HG02885 (cell line): ENCODE results near the gene TMEM38B.
A peak's percentile ranks its signal among the peaks of the same experiment; 100 is the strongest.

Experiments
- ATAC-seq: cut with Tn5 transposase; IDR thresholded peaks from one replicate; pipeline ENCODE4 v1.9.1; 2021; ENCODE audit warnings: mild to moderate bottlenecking; ENCODE audit not compliant: unreplicated experiment, poor library complexity

TMEM38B gene

DNA sequence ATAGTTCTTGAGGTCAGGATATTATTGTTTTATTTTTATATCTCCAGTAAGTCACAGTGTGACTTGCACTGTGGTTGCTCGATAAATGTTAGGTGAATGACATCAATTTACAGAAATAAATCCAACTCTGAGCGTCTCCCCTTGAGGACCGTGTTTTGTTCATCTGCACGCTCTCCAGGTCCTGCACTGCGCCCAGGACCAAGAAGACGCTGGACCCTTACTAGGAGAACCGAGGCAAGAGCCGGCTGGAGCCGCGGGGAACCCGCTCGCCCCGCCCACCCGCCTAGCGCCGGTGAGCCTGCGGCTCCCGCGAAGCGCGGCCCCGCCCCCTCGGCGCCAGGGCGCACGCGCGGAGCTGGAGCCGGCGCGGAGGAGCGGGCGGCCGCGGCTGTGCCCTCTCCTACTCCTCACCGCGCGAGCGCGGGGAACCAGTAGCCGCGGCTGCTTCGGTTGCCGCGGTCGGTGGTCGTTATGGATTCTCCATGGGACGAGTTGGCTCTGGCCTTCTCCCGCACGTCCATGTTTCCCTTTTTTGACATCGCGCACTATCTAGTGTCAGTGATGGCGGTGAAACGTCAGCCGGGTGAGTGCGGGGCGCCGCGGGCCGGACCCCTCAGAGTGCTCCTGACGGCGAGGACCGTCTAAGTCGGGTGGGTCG is at the start of gene TMEM38B:
Gene TMEM38B (plus strand): TSS at position 352 of the 658 bp plus-strand sequence. CDS start 120 bp downstream, at position 472.
- peak; percentile 79 for ATAC-seq

- no peak for ATAC-seq
Observed at GRCh38 chr9:105646879-105647594, 47.3 kb upstream of the TMEM38B start.

GRCh38 chr9:105647595-105648349 is 46.6 kb upstream of the TMEM38B start:
- no peak for ATAC-seq

GRCh38 chr9:105651806-105652205 is 42.5 kb upstream of the TMEM38B start:
- no peak for ATAC-seq

DNA sequence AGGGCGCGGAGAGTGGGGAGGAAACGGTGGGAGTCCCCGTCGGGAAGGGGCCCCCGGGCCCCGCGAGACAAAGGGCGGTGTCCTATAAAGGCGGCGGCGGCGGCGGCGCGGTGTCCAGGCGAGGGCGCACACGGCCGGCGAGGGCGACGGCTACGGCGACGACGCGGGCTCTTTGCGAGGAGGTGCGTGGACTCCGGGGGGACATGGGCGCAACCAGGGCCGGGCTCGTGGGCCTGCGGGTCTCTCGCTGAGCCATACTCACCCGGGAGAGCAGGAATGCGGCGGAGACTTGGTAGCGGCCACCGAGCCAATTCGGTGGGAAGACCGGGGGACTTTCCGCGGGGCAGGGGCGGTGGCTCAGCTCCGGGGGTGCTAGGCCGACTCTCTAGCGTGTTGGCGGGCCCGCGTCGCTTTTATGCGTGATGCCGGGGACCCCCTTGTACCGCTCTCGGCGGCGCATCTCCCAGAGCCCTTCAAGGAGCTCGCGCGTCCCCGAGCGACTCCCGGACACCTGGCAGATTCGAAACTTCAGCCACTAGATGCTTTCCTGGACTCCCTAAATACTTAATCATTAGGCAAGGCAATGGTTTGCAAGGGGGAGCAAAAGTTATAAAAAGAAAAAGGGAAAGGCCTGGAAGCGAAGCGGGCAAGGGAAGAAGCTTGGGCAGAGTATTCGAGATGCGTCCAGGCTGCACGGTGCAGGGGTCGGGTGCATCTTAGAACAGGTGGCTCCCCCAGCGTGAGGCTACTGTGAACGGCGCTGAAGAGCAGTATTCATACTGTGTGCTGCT is 38.0 kb upstream of the TMEM38B start:
- ATAC-seq = peak; percentile 81

DNA sequence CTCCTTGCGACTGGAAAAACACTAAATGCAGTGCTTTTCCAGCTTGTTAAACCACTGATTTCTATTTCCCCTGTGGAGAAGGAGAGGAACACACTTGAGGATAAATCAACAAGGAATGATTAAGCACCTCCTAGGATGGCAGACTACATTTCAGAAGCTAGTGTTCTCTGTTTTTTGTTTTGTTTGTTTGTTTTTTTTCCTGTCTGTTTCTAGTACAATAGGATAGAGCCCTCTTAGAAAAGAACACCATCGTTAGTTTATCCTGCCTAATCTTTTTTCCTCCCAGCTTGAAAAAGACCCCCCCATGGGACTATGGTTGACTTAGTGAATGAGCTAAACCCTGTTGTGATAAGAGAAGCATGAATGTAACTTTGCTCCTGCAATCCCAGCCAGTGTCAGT is 36.0 kb upstream of the TMEM38B start:
- ATAC-seq = no peak

DNA sequence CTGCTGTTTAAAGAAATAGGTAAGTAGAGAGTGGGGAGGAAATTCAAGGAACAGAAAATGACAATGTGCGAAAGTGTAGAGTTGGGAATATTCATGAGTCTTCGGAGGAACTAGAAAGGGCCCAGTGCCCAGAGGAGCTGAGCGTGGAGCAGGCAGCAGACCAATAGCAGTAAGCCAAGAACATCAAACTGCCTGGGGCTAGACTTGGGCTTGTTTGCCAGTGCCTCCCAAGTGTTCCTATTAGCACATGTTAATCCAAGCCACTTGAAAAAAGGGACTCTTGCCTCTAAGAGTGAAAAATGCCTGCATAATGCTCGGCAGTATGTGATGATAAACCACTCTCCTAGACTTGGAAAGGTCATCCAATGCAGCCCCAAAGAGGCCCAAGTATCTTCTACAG is 33.3 kb upstream of the TMEM38B start:
- ATAC-seq = no peak

- peak; percentile 73 for ATAC-seq
Observed at GRCh38 chr9:105662184-105663104, 31.9 kb upstream of the TMEM38B start, which contains the start of gene TAL2. Gene TAL2 (plus strand): TSS chr9:105662457. CDS start chr9:105662497, 40 bp downstream.

- ATAC-seq = no peak
Observed at GRCh38 chr9:105663914-105664313, 30.4 kb upstream of the TMEM38B start.

- no peak for ATAC-seq
Observed at GRCh38 chr9:105667867-105668266, 26.5 kb upstream of the TMEM38B start.

DNA sequence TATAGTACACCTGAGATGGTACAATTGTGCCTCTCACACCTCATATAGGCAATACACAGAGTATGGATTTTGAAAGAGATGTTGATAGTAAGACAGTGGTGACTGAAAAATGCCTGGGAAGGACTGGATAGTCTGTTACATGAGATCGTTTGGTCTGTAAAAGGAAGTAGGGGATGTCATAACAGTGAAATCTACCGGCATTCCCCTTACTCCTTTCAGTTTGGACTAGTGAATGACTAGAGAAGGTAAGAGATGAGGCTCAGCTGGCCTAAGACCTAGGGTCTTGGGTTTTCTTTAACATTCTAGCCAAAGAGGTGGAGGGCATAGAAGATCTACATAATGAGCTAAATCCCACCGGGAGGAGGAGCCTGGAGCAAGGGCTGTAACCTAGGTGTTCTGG is 24.0 kb upstream of the TMEM38B start:
- no peak for ATAC-seq

DNA sequence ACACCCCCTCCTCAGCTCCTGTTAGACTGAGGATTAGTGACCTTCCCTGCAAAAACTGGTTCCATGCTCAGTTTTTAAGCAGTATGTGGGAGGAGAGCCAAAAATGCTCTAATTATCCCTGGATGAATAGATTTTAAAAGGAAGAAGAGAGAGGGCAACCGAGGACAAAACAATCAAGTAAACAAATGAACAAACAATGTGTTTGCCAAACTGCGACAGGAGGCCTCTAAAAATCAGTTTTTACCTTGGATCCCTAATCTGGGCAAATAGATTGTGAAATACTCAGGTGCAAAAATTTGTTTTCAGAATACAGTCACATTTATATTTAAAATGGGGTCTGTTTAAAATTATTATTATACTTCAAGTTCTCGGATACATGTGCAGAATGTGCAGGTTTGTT is 23.6 kb upstream of the TMEM38B start:
- no peak for ATAC-seq

- no peak for ATAC-seq
Observed at GRCh38 chr9:105672711-105673234, 21.6 kb upstream of the TMEM38B start.

GRCh38 chr9:105673850-105674387 is 20.4 kb upstream of the TMEM38B start:
- no peak for ATAC-seq

- no peak for ATAC-seq
Observed at GRCh38 chr9:105676351-105676923, 17.9 kb upstream of the TMEM38B start.

GRCh38 chr9:105678163-105678562 is 16.2 kb upstream of the TMEM38B start:
- no peak for ATAC-seq

DNA sequence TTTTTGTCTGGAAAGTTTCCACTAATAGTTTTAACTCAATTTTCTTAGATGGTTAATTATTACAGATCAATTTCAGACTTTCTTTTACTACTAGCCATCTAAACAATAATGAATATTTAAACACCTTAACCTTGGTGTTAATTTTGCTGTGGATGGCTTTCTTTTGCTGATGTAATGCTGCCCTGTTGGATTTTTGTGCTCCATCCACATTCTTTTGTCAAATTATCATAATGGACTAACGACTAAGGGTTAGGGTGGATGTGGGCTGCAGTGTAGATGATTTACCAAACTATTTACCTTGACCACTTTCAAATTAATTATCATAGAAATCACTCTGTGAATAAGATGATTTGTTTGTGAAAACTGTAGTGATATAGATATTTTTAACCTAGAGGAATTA is 15.6 kb upstream of the TMEM38B start:
- no peak for ATAC-seq

DNA sequence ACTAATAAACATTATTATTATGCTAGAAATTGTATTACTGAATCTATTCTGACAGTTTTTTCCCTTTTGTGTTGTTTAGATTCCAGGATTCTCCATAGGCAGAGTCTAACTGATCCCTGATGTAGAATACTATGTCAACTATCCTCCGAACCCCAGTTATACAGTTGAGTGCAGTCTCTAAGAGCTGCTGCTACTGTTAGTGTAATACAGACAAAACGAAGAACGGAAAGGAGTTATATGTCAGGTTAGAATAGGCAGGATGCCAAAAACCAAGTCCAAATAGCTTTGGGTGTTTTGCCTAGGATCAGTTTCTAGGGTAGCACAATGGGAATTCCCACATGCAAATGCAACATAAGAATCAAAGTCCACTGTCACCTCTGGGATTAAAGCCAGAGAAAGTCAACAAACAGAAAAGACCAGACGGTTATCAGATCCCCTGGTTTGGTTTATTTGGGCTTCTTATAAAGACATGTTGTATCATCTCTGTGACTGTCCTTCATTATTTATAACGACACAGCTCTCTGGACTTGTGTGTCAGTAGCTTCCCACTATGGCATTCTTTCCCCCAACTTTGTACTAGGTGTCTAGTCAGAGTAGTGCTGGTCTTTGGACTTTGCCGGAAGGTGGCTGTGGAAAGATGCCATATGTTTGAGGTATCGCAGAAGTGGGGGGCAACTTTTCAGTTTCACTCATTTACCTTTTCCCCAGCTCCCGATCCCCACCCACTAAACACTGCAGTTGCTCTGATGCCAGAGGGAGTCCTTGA is 14.9 kb upstream of the TMEM38B start:
- ATAC-seq = no peak
